Chondrocyte (in vitro differentiated cells): ENCODE measurements around the gene ERGIC1. TPM values are rescaled to one million over a fixed set of nuclear protein-coding genes. Genes with fewer than 3 reads are reported as not detected.

ENCODE experiments used
- DNase-seq: peaks from one replicate; pipeline ENCODE4 v3.0.0; 2021; ENCODE audit warnings: mixed read lengths, low spot score
- H3K27ac Mint-ChIP-seq: one replicate; pipeline ENCODE4 v1.8.0; 2021; ENCODE audit warnings: mild to moderate bottlenecking, moderate library complexity, mixed read lengths; ENCODE audit not compliant: unreplicated experiment
- H3K27me3 Mint-ChIP-seq: 2 replicates; pipeline ENCODE4 v1.8.0; 2021; ENCODE audit warnings: low read depth, mixed read lengths
- H3K36me3 Mint-ChIP-seq: 2 replicates; pipeline ENCODE4 v1.8.0; 2021; ENCODE audit warnings: low read depth, mixed read lengths
- H3K4me1 Mint-ChIP-seq: 2 replicates; pipeline ENCODE4 v1.8.0; 2021; ENCODE audit warnings: low read depth, mild to moderate bottlenecking, mixed read lengths
- H3K4me3 Mint-ChIP-seq: one replicate; pipeline ENCODE4 v1.8.0; 2021; ENCODE audit warnings: mild to moderate bottlenecking, moderate library complexity, mixed read lengths; ENCODE audit not compliant: unreplicated experiment
- H3K9me3 Mint-ChIP-seq: 2 replicates; pipeline ENCODE4 v1.8.0; 2021; ENCODE audit warnings: low read depth, mixed read lengths
- total RNA-seq: library from RNA; stranded (reverse); gene quantifications from 3 replicates; pipeline ENCODE4 v1.2.1, GENCODE V29; 2021
- TF ChIP-seq, protein P1 (sequence below): fragments of 200-600 bp; sonication (generic); IDR thresholded peaks from 2 replicates; pipeline ENCODE4 v1.5.0; 2021; ENCODE audit warnings: antibody characterized with exemption, mild to moderate bottlenecking, moderate library complexity

ERGIC1 gene
- total RNA-seq, 1 donor from 2014 or later, result 141 TPM

DNA sequence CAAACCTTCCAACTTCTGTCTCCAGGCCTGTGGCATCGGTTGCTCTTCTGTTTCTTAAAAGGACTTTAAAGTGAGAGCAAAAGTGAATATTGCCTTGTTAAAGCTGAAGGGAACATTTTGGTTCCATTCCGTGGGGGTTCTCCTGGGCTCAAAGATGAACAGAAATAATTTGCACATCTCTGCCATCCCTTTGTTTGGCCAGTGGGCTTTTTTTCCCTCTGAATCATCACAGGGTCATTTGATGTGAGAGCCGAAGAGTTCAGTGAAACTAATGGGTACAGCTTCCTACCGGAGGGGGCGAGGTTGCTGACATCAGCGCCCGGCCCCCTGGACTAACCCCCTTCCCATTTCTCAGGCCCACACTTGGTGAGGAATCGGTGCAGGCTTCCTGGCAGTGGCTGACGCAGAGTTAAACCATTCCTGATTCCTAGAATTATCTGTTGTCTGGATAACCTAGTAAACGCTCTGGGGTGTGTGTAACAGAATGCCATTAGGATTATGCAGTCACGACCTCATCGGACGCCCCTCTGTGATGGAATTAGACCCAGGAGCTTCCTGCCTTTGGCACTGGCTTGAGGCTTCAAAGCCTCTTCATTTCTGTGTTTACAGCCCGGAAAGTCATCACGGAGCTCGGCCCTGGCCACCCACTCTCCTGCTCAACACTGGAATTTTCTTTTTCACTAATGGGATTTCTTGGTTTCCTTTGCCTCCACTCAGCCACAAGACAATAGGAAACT lies 63.6 kb downstream of the ERGIC1 start:
- DNase-seq, result no peak
- Mint-ChIP-seq H3K4me3 (peak overlapping the region; percentile 10), H3K27me3 (no peaks in the 10 kb centered on the region), H3K36me3 (no peaks in the 10 kb centered on the region), H3K9me3 (no peaks in the 10 kb centered on the region), H3K4me1 (peaks cover 70% of the 10 kb centered on the region), H3K27ac (peak overlapping the region; percentile 98)
- TF ChIP-seq, protein P1, sequence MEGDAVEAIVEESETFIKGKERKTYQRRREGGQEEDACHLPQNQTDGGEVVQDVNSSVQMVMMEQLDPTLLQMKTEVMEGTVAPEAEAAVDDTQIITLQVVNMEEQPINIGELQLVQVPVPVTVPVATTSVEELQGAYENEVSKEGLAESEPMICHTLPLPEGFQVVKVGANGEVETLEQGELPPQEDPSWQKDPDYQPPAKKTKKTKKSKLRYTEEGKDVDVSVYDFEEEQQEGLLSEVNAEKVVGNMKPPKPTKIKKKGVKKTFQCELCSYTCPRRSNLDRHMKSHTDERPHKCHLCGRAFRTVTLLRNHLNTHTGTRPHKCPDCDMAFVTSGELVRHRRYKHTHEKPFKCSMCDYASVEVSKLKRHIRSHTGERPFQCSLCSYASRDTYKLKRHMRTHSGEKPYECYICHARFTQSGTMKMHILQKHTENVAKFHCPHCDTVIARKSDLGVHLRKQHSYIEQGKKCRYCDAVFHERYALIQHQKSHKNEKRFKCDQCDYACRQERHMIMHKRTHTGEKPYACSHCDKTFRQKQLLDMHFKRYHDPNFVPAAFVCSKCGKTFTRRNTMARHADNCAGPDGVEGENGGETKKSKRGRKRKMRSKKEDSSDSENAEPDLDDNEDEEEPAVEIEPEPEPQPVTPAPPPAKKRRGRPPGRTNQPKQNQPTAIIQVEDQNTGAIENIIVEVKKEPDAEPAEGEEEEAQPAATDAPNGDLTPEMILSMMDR, result no peak

DNA sequence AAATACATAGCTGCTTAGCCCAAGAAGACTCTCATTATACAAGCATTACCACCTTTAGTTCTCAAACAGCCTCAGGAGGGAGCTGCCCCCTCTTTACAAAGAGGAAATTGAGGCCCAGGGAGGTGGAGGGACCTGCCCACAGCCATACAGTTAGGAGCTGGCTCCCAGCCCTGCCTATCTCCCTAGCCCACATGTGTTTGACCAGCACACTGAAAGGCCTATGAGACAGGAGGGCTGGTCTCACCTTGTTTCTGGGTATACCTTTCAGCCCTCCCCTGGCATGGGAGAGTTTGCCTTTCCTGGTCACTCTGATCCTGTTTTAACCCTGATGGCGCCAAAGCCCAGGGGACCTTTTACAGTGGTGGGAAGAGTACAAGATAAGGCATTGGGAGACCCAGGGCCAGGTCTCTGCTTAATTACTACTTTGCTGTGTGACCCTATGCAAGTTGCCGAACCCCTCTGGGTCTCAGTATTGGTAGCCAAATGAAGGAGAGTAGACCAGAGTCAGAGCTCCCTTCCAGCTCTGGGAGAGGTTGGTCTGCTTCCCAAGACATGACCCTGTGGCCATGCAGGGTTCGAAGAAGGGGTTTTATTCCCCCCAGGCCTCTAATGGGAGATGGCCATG lies 64.3 kb downstream of the ERGIC1 start:
- H3K27me3 Mint-ChIP-seq, result no peaks in the 10 kb centered on the region
- TF ChIP-seq, protein P1, result peak; percentile 13
- peaks cover 70% of the 10 kb centered on the region for H3K4me1 Mint-ChIP-seq
- no peak for DNase-seq
- peak overlapping the region; percentile 98 for H3K27ac Mint-ChIP-seq
- no peaks in the 10 kb centered on the region for H3K36me3 Mint-ChIP-seq
- peak overlapping the region; percentile 10 for H3K4me3 Mint-ChIP-seq
- no peaks in the 10 kb centered on the region for H3K9me3 Mint-ChIP-seq

DNA sequence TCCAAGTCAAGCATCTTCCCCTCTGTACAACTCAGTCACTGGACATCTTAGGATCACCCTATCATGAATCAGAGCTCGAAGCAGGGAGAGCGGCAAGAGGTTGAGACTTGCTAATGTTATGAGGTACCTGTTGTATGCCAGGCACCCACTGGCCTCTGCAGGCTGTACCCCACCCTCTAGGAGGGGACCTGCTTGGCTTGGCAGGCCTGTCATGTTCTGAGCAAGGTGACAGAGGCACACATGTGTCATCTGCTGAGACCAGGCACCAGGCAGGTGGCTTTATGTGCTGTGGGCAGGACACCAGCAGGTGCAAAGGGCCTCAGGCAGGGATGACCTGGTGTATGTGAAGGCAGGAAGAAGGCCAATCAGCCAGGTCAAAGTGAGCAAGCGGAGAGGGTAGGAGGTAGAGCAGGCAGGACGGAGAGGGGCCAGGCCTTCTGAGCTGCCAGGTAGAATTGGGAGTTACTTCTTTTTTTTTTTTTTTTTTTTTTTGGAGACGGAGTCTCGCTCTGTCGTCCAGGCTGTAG lies 64.9 kb downstream of the ERGIC1 start:
- no peaks in the 10 kb centered on the region for H3K27me3 Mint-ChIP-seq
- H3K4me3 Mint-ChIP-seq, result no peak overlapping the region
- no peak for DNase-seq
- H3K4me1 Mint-ChIP-seq, result peaks cover 73% of the 10 kb centered on the region
- TF ChIP-seq, protein P1, result no peak
- peak overlapping the region; percentile 98 for H3K27ac Mint-ChIP-seq
- H3K9me3 Mint-ChIP-seq, result no peaks in the 10 kb centered on the region
- H3K36me3 Mint-ChIP-seq, result no peaks in the 10 kb centered on the region

DNA sequence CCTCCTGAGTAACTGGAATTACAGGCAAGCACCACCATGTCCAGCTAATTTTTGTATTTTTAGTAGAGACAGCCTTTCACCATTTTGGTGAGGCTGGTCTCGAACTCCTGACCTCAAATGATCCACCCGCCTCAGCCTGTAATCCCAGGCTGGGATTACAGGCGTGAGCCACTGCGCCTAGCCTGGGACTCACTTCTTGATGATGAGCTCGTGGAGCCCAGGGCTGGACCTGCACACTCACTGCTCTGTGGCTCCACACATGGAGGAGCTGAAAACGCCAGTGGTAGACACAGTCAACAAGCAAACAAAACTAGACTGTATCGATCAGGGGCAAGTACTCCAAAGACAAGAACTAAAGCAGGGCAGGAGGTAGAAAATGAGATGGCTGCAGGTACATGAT lies 65.4 kb downstream of the ERGIC1 start:
- Mint-ChIP-seq H3K36me3 (no peaks in the 10 kb centered on the region), H3K4me1 (peaks cover 79% of the 10 kb centered on the region)
- DNase-seq, result no peak

More for the DNA sequence above, 65.4 kb downstream of the ERGIC1 start:
- Mint-ChIP-seq H3K9me3 (no peaks in the 10 kb centered on the region), H3K4me3 (no peak overlapping the region), H3K27me3 (no peaks in the 10 kb centered on the region), H3K27ac (peak overlapping the region; percentile 84)
- TF ChIP-seq, protein P1, result no peak
